Sciatic nerve (tissue), 2 donors: ENCODE measurements around the gene GTF2A1. TPM values are rescaled to one million over a fixed set of nuclear protein-coding genes. Genes with fewer than 3 reads are reported as not detected.
"Not testable (repeated sequence)": the region's sequence is repeated elsewhere in the genome, so short reads cannot be mapped to it uniquely, and the experiment has no call there.

Experiments used
- ATAC-seq: fragments of 200-7000 bp; cut with Tn5 transposase; one replicate; pipeline ENCODE4 v1.9.1; 2020; ENCODE audit warnings: mild to moderate bottlenecking, moderate library complexity
- DNase-seq: peaks from one replicate; pipeline ENCODE4 v3.0.0-alpha.2; 2020; ENCODE audit warnings: low spot score
- intact Hi-C: fragments of 100-400 bp; cut with DNase I; formaldehyde crosslinking; loops from one replicate; pipeline ENCODE4 v1.14.2; 2022
- total RNA-seq: library from RNA; stranded (reverse); fragmentation: NEBNext Ultra II Directional; extraction: Animal tissue kit (Norgen Biotek cat#: 25700); gene quantifications from one replicate; pipeline ENCODE4 v1.2.1, GENCODE V29; 2021
- donor health status: DM: no; HTN: no; CAD: no.
- donor health status: DM: no; HTN: no; CAD: no.

The GTF2A1 gene
- 34.0 TPM for total RNA-seq

DNA sequence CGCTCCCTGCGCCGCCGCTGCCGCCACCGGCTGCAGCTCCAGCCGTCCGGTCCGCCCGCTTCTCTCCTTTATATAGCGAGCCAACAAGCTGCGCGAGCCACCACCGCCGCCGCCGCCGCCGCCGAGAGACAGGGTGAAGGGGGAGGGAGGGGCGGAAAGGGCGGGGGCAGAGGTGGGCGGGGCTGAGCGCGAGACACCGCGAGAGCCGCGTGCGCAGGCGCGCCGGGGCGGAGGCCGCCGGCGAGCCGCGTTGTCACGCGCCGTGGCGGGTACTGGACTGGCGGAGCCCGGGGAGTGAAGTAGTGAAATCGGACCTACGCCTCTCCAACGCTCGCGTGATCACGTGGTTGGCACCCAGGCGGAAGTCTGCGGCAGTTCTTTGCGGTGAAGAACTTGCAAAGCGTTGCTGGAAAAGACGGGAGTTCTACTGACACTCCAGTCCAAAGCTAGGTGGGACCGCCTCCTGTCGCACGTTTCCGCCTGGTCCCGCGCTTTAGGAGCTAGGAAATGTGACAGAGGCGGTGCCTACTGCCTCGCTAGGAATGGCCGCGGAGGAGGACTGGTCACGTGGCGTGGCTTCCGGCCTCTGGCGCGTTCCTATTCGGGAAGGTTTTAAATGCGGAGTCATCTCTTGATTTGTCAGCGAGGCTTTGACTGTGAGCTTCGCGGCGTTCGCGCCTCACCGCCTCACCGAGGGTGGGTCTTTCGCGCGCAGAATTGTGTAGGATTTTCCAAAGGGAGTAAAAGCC, at the start of gene GTF2A1:
Gene GTF2A1, minus strand, starts transcription at position 130 of the 749 bp plus-strand sequence. CDS start 441 bp downstream, outside the sequence.
- intact Hi-C loops = no loop called here
- ATAC-seq = peak; percentile 94
- DNase-seq = peak; percentile 97

DNA sequence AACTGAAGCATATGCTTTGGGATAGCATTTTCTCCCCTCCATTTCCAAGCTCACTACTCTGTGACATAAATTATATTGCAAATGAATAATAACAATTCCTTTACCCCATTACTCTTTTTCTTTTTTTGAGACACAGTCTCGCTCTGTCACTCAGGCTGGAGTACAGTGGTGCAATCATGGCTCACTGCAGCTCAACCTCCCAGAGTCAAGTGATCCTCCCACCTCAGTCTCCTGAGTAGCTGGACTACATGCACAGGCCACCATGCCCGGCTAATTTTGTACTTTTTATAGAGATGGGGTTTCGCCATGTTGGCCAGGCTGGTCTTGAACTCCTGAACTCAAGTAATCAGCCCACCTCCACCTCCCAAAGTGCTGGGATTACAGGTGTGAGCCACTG, 49.2 kb upstream of the GTF2A1 start:
- ATAC-seq = no peak
- intact Hi-C loops = loop anchor here (5.0 kb wide), 1 partner anchor 182 kb away; no protein-coding TSS in a partner anchor
- DNase-seq = no peak

DNA sequence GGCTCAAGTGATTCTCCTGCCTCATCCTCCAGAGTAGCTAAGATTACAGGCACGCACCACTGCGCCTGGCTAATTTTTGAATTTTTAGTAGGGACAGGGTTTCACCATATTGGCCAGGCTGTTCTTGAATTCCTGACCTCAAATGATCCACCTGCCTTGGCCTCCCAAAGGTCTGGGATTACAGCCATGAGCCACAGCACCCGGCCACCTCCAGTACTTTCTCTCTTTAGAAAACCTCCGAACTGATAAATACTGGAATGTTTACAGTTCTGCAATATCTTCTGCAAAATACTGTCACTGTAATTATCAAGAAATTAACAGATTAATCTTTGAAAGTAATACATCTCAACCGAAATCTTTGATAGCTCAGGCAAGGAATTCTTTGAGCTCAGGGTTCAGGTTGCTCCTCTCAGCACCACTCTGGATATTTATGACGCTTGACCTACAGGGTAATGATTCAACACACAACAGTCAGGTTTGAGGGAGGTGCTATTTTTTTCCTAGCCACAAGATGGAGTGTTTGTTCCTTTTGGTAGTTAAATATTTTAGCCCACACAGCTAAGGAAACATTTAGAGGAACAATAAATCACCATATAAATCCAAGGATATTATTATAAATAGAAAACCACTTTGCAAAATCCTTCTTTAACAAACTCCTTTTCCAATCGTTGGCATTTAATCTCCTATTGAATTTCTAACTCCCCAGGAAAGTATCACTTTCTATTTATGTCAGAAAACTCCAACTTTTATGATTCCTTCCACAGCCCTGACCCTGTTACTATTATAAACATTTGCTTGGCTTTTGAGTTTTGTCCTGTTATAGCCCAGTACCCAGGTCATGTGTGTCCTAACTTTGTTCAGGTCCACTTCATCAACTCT, 48.6 kb upstream of the GTF2A1 start:
- DNase-seq = no peak
- intact Hi-C loops = loop anchor here (5.0 kb wide), 1 partner anchor 183 kb away; no protein-coding TSS in a partner anchor
- ATAC-seq = peak; percentile 72

DNA sequence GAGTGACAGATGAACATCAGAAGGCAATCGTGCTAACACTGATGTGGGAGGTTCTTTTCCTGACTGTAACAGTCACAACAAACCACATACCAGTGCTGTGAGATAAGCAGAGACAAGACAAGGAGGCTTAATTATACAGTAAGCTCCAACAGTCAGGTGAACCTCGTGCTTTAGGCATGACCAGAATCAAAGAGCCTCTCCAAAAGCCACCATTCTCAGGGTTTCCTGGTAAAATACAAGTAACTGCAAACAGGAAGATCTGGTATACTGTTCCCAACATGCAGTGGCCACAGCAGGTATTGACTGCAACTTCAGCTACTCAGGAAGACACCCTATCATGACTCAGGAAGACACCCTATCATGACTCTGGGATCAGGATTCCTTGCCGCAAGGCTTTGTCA, 47.3 kb upstream of the GTF2A1 start:
- intact Hi-C loops = loop anchor here (5.0 kb wide), 1 partner anchor 184 kb away; no protein-coding TSS in a partner anchor
- no peak for ATAC-seq
- DNase-seq = no peak

DNA sequence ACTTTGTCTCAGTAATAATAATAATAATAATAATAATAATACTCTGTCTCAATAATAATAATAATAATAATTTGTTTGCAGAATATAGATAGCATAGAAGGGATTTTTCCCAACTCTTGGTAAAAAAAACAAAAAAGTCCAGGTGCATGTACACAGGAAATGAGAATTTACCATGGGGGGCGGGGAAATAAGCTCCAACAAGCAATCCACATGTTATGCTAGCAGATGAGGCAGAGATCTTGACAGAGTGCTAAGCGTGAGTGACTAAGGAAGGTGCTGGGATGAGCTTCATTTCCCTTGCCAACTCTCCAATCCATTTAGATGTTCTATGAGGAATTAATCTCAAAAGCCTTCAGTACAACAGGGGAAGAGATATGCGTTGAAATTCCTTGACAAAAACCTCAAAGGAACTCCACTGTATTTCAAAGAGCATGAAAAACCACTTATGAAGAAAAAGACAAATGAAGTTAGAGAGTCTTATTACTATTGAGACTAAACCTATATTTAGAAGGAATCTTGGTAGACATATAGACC, 44.9 kb upstream of the GTF2A1 start:
- intact Hi-C loops = loop anchor here (5.0 kb wide), 1 partner anchor 187 kb away; no protein-coding TSS in a partner anchor
- DNase-seq = no peak
- no peak for ATAC-seq

DNA sequence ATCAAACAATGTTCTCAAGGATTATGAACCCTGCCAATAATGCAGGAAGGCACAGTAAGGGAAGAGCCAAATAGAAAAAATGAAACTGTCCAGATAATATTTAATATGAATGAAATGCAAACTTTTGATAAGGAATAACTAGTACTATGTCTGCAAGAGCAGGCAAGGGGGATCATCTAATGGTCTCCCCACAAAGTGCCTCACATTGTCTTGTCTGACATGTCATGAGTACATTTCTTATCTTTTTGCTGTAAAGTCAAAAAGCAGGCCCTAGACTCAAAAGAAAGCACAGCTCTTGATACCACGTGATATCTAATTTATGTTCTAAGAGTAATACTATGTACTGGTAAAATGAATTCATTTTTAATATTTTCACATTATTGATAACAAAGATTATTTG, 43.9 kb upstream of the GTF2A1 start:
- ATAC-seq (no peak), DNase-seq (no peak)
- intact Hi-C loops = loop anchor here (5.0 kb wide), 1 partner anchor 188 kb away; no protein-coding TSS in a partner anchor

DNA sequence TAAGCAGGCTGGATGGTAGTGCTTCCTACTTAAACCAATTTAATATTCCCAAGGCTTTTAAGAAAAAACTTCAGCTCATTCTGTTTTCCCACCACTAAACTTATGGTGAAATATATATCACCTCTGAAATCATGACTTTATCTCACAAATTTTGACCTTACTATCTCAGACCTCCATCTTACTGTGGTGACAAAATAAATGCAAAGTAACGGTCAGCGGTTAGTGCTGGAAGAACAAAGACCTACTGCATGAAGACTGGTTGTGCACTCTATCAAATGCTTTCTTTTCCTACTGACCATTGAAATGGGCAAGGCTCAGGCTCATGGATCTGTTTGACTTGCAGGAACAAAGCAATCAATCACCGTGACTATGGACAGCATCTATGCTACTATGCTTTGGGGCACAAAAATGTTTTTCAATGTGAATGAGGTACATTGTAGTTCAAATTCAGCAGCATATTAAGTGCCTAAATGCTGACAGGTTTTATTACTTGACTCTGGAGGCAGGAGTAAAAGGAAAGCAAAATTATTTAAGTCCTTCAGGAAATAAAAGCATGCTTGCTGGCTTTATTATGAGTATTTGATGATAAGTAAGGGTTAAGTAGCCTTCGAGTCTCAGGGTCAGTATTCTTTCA, 43.1 kb upstream of the GTF2A1 start:
- DNase-seq (no peak), ATAC-seq (no peak)
- intact Hi-C loops = no loop called here

DNA sequence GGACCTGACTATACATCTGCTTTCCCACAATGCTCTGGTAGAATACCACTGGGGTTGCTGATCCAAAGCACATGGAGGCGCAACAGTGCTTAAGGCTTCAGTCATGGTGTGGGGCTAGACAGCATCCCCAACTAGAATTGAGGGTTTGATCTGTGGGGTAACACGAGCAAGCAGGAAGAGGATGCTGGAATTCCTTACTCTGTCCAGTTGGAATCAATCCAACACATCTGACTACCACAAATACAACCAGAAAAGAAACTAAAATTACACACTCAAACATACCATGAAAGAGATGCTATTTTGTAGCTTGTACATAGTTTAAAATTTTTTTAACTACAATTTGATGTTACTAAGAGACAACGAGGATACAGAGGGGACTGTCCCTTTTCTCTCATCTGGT, 40.4 kb upstream of the GTF2A1 start:
- no peak for ATAC-seq
- intact Hi-C loops = no loop called here
- no peak for DNase-seq

DNA sequence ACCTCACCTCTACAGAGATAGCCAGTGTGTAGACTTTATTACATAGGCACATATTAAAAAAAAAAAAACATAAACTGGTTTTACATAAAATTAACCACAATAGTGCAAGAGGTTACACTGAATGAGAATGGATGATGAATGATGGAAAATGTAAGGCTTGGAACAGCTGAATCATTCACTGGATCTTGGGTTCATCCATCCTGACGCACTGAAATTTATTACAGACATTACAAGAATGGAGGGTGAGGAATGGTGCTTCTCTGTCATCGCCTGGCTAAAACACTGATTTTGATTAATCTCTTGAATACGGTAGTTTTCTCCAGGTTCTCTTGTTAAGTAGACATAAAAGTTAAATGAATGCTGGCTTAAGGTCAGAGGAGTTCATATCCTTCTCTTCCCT, 40.0 kb upstream of the GTF2A1 start:
- ATAC-seq (no peak), DNase-seq (no peak)
- intact Hi-C loops = no loop called here

DNA sequence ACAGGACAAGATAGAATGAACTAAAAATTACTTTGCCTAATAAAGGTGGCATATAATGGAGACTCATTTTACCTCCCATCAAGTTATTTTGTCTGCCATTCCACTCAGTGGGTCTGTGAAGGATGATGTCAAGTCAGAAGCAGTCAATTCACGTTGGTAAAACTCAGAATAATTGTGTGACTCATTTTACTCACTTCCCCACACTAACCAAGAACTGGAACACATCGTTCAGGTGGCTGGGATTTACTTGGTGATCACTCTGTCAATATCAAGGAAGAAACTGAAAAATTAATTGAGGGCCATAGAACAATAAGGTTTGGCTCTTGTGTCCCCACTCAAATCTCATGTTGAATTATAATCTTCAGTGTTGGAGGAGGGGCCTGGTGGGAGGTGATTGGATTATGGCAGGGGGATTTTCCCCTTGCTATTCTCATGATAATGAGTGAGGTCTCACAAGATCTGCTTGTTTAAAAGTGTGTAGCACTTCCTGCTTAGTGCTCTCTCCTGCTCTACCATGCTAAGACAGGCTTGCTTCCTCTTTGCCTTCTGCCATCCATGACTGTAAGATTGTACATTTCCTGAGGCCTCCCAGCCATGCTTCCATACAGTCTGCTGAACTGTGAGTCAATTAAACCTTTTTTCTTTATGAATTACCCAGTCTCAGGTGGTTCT, 35.7 kb upstream of the GTF2A1 start:
- intact Hi-C loops = no loop called here
- ATAC-seq = no peak
- DNase-seq = no peak

DNA sequence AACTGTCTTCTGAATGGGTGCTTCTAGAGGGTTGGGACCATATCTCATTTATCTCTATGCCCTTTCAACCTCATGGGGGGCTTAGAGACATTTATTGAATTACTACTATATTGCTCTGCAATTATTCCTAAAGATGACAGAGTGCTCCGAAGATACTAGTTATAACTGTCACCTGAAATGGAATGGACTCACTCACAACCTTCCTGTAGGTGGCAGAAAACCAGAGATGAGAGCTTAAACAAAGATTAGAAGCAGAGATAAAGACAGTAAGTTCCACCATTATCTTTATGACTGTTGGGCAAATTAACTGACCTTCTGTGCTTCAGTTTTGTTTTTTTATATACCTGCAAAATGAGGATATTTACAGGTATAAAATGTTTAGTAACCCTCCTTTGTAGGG, 31.5 kb upstream of the GTF2A1 start:
- ATAC-seq (no peak), DNase-seq (no peak)
- intact Hi-C loops = no loop called here

DNA sequence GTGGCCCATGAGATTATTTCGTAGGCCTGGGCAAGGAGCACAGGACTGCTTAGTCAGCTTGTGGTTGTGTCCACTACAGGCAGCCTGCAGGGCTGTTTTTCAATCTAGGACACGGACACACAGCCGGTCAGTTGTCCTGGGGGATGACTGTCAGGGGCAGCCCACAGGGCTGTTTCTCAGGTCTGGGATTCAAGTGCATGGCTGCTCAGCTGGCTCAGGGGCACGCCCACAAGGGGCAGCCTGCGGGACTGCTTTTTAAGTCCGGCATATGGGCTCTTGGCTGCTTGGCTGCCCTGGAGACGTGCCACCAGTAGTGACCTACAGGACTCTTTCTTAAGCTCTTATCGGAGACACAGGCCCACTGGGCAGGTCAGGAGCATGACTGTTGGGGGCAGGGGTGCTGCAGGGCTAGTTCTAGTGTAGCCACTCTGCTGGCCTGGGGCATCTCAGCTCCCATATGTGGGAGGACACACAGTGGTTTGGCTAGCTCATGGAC, 26.6 kb upstream of the GTF2A1 start:
- intact Hi-C loops = no loop called here
- ATAC-seq (no peak), DNase-seq (no peak)

DNA sequence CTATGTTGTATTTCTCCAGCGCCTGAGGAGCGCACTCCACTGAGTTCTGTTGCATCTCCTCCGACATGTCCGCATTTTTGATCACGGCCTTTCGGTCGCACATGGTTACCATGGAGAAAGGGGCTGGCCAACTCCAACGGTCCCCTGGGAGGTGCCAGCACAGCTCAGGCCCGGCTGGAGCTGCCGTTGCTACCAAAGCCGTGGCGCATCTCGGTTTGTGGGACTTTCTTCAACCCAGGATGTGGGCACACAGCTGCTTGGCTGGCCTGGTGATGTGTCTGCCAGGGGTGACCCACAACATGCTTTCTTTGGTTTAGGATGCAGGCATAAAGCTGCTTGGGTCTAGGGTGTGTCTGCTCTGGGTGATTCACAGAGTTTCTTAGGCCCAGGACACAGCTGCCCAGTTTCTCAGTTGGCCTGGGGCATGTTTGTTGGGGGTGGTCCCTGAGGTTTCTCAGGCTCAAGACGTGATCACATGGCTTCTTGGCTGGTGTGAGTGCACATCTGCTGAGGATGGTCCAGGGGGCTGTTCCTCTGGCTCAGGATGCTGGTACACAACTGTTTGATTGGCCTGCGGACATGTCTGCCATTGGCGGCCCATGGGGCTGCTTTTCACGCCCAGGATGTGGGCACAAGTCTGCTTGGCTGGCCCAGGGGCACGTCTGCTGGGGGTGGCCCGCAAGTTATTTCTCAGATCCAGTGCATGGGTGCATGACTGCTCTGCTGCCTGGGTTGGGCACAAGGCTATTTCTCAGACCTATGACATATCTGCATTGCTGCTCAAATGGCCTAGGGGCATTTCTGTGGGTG, 25.9 kb upstream of the GTF2A1 start:
- intact Hi-C loops = no loop called here
- DNase-seq = no peak
- ATAC-seq = no peak

DNA sequence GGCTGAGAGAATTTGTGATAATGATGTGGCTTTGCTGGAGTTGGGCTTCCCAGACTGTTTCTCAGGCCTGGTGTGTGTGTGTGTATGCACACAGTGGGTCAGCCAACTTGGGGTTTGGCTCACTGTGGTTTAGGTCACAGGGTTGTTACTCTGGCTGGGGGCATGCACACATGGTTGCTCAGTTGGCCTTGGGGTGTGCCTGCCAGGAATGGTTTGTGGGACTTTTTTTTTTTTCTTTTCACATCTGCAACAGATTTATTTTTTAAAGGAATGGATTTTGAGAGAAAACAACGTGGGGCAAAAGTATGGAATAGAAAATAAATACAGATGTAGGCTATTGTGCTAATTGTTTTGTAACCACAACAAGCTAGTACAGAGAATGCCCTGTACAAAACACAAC, 25.0 kb upstream of the GTF2A1 start:
- ATAC-seq = no peak
- intact Hi-C loops = no loop called here
- DNase-seq = no peak

DNA sequence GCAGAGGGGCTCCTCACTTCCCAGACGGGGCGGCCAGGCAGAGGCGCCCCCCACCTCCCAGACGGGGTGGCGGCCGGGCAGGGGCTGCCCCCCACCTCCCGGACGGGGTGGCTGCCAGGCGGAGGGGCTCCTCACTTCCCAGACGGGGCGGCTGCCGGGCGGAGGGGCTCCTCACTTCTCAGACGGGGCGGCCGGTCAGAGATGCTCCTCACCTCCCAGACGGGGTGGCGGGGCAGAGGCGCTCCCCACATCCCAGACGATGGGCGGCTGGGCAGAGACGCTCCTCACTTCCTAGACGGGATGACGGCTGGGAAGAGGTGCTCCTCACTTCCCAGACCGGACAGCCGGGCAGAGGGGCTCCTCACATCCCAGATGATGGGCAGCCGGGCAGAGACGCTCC, 23.7 kb upstream of the GTF2A1 start:
- intact Hi-C loops, ATAC-seq, DNase-seq: not testable (repeated sequence)

DNA sequence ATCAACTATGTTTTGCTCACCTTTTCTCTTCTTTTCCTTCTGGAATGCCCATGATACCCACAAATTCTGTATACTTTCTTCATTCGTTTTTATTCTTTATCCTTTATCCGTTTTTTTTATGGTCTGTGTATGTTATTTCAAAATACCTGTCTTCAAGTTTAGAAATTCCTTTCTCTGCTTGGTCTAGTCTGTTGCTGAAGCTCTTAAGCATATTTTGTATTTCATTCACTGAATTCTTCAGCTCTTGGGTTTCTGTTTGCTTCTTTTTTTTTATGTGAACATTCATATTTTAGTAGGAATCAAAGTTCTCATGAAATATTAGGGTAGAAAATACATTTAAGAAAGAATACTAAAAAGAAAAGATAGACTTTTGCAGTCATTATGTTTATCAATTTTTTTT, 22.7 kb upstream of the GTF2A1 start:
- ATAC-seq (no peak), DNase-seq (no peak)
- intact Hi-C loops = no loop called here

DNA sequence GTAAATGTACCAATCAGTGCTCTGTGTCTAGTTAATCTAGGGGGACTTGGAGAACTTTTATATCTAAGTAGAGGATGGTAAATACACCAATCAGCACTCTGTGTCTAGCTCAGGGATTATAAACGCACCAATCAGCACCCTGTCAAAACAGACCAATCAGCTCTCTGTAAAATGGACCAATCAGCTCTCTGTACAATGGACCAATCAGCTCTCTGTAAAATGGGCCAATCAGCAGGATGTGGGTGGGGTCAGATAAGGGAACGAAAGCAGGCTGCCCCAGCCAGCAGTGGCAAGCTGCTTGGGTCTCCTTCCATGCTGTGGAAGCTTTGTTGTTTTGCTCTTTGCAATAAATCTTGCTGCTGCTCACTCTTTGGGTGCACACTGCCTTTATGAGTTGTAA, 16.1 kb upstream of the GTF2A1 start:
- DNase-seq, intact Hi-C loops, ATAC-seq: not testable (repeated sequence)

DNA sequence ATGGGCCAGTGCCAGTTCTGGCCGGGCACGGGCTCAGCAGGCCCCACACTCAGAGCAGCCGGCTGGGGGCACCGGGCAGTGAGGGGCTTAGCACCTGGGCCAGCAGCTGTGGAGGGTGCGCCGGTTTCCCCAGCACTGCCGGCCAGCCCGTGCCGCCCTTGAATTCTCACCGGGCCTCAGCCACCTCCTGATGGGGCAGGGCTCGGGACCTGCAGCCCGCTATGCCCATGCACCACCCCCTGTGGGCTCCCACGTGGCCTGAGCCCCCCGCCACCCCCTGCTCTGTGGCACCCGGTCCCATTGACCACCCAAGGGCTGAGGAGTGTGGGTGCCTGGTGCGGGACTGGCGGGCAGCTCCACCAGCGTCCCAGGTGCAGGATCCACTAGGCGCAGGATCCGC, 15.4 kb upstream of the GTF2A1 start:
- no peak for ATAC-seq
- intact Hi-C loops = no loop called here
- no peak for DNase-seq
